Right lobe of liver (tissue), 6 donors: Measurements from ENCODE around the gene SMIM11. TPM values are rescaled to one million over a fixed set of nuclear protein-coding genes. Genes with fewer than 3 reads are reported as not detected.
"Not testable (repeated sequence)": the region's sequence is repeated elsewhere in the genome, so short reads cannot be mapped to it uniquely, and the experiment has no call there.

Experiments used
- ATAC-seq, 4 donors: fragments of 200-7000 bp; cut with Tn5 transposase; one replicate each; pipeline ENCODE4 v1.9.1; 2020; ENCODE audit warnings: mild to moderate bottlenecking in 4 of 4, moderate library complexity in 4 of 4
- DNase-seq, 3 donors: peaks; one replicate each; pipeline ENCODE4 v3.0.0-alpha.2; 2020
- H3K27ac ChIP-seq, 3 donors: fragments of 200-600 bp; one replicate each; pipeline ENCODE4 v1.8.0; 2022
- H3K27me3 ChIP-seq, 2 donors: fragments of 200-600 bp; one replicate each; pipeline ENCODE4 v1.8.0; 2022
- H3K36me3 ChIP-seq, 4 donors: fragments of 200-600 bp; sonication (generic) in 1 of 4; one replicate each; pipeline versions ENCODE4 v1.5.1 to v1.8.0; 2017 to 2022; ENCODE audit warnings: control low read depth in 1 of 4
- H3K4me1 ChIP-seq, 4 donors: fragments of 200-600 bp; sonication (generic) in 1 of 4; one replicate each; pipeline versions ENCODE4 v1.5.1 to v1.8.0; 2017 to 2022; ENCODE audit warnings: control low read depth in 1 of 4
- H3K4me3 ChIP-seq, 3 donors: fragments of 200-600 bp; one replicate each; pipeline ENCODE4 v1.8.0; 2022
- H3K9me3 ChIP-seq, 4 donors: fragments of 200-600 bp; sonication (generic) in 1 of 4; one replicate each; pipeline versions ENCODE4 v1.5.1 to v1.8.0; 2017 to 2022; ENCODE audit warnings: control low read depth in 1 of 4
- CTCF ChIP-seq, 4 donors: fragments of 200-600 bp in 3 of 4; fragments of 450-650 bp in 1 of 4; IDR thresholded peaks; one replicate each; pipeline versions ENCODE4 v1.5.1 to v1.8.0; 2016 to 2022; ENCODE audit warnings: antibody characterized with exemption in 4 of 4, mild to moderate bottlenecking in 2 of 4
- POLR2A ChIP-seq: fragments of 450-650 bp; IDR thresholded peaks from one replicate; pipeline ENCODE4 v1.6.1; 2017; ENCODE audit warnings: antibody characterized with exemption, mild to moderate bottlenecking
- WGBS: methylation state at CpG from one replicate; pipeline ENCODE4 v1.1.6; 2018; ENCODE audit warnings: low coverage, low lambda C conversion rate; ENCODE audit not compliant: insufficient coverage; ENCODE audit errors: missing lambda C conversion rate; 5-methylcytosine and 5-hydroxymethylcytosine counted together
- intact Hi-C, 2 donors: fragments of 100-400 bp; cut with DNase I; formaldehyde crosslinking; loops; one replicate each; pipeline versions ENCODE4 v1.11.2 to v1.14.1; 2022
- total RNA-seq, 6 experiments: library from RNA; depleted of rRNA in 2 of 6; stranded (reverse); fragments of >200 nt in 2 of 6; fragmentation: NEBNext Ultra II Directional in 3 of 6; extraction: Animal tissue kit (Norgen Biotek cat#: 25700) in 3 of 6; gene quantifications; one replicate each; pipeline versions ENCODE4 v1.1.0 to v1.2.4, GENCODE V29; 2016 to 2023
- donor health status: DM: no; HTN: yes; CAD: no.
- donor health status: DM: no; HTN: no; CAD: no.
- donor health status: DM: no; HTN: no; CAD: no.
- donor health status: DM: no; HTN: yes; CAD: no.
- donor health status: DM: no; HTN: yes; CAD: no.

SMIM11 gene
- total RNA-seq, 6 experiments from 2014 or later = 0.51 to 12.3 (median 4.6) TPM

GRCh38 chr21:34372321-34372720, 3.0 kb upstream of the SMIM11 start:
- 51% methylated on average over 5 of the region's 5 CpGs for WGBS
- H3K36me3 ChIP-seq = no peaks in the 10 kb centered on the region

DNA sequence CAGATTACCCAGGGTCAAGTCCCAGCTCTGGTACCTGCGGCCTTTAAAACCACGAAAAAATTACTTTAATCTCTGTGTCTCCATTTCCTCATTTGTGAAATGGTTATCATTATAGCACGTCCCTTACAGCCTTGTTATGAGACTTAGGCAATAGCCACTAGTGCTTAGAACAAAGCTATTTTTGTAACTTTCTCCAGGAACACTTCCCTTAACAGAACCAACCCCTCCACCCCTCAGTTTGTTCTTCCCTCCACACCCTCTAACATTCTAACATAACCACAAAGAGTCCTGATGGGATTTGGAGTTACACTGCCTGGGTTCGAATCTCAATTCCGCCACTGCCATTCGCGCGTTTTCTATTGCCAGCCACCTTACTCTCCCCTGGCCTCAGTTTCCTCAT, 845 bp upstream of the SMIM11 start:
- DNase-seq, H3K4me3 ChIP-seq, H3K9me3 ChIP-seq, H3K36me3 ChIP-seq, H3K27ac ChIP-seq, H3K4me1 ChIP-seq, ATAC-seq, intact Hi-C loops, H3K27me3 ChIP-seq: not testable (repeated sequence)
- no CpG with 5 or more reads among the region's 8 CpGs for WGBS

More at GRCh38 chr21:34372321-34372720, 3.0 kb upstream of the SMIM11 start:
- ATAC-seq (peak in 1 of 4 donors; percentile 9), DNase-seq (peak in 1 of 3 donors; percentile 31)
- Histone ChIP-seq H3K4me1 (no peaks in the 10 kb centered on the region), H3K4me3 (no peak overlapping the region), H3K9me3 (no peaks in the 10 kb centered on the region), H3K27ac (no peak overlapping the region), H3K27me3 (no peaks in the 10 kb centered on the region)
- TF ChIP-seq CTCF (IDR thresholded peaks at IDR 0.05) (no peak), POLR2A (no peak)
- intact Hi-C loops = no loop called here

GRCh38 chr21:34375619-34375972, 289 bp downstream of the SMIM11 start:
- H3K27me3 ChIP-seq, H3K4me3 ChIP-seq, DNase-seq, intact Hi-C loops, H3K27ac ChIP-seq, H3K4me1 ChIP-seq, H3K36me3 ChIP-seq, H3K9me3 ChIP-seq: not testable (repeated sequence)
- no CpG with 5 or more reads among the region's 33 CpGs for WGBS
- peak; percentile 59 to 66 (median 62) for ATAC-seq

DNA sequence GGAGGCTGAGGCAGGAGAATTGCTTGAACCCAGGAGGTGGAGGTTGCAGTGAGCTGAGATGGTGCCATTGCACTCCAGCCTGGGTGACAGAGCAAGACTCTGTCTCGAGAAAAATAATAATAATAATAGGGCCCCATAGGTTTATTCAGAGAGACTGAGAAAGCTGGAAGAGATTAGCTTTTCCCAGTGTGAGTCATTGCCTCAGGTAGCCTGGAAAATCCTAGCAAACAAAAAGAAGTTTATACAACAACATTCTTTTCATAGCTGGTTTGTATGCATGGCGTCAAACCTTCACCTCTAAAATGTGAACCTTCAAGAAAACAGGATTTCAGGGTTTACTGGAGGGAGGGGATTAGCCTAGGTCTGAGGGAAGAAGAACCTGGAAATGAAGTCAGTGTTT, 7.8 kb downstream of the SMIM11 start:
- H3K36me3 ChIP-seq, DNase-seq, H3K4me1 ChIP-seq, H3K4me3 ChIP-seq, H3K9me3 ChIP-seq, H3K27ac ChIP-seq, H3K27me3 ChIP-seq, intact Hi-C loops, ATAC-seq: not testable (repeated sequence)
- no CpG with 5 or more reads among the region's 2 CpGs for whole genome bisulfite sequencing

- DNase-seq, H3K4me1 ChIP-seq, H3K4me3 ChIP-seq, H3K27ac ChIP-seq, ATAC-seq, H3K9me3 ChIP-seq, intact Hi-C loops, H3K36me3 ChIP-seq, H3K27me3 ChIP-seq: not testable (repeated sequence)
- WGBS = no CpG with 5 or more reads among the region's 14 CpGs
These were observed 8.6 kb downstream of the SMIM11 start for GRCh38 chr21:34383724-34384415.

GRCh38 chr21:34400522-34400921, 25.2 kb downstream of the SMIM11 start:
- H3K27ac ChIP-seq, intact Hi-C loops, H3K9me3 ChIP-seq, H3K4me1 ChIP-seq, H3K27me3 ChIP-seq, H3K36me3 ChIP-seq, DNase-seq, ATAC-seq, H3K4me3 ChIP-seq: not testable (repeated sequence)
- no CpG with 5 or more reads among the region's 5 CpGs for WGBS

- H3K4me1 ChIP-seq, ATAC-seq, H3K4me3 ChIP-seq, H3K36me3 ChIP-seq, H3K27me3 ChIP-seq, DNase-seq, H3K27ac ChIP-seq, intact Hi-C loops, H3K9me3 ChIP-seq: not testable (repeated sequence)
- no CpG with 5 or more reads among the region's 5 CpGs for WGBS
These were observed 29.4 kb downstream of the SMIM11 start for GRCh38 chr21:34404742-34405141.

- DNase-seq, ATAC-seq, intact Hi-C loops, H3K9me3 ChIP-seq, H3K27me3 ChIP-seq, H3K36me3 ChIP-seq, H3K4me3 ChIP-seq, H3K27ac ChIP-seq, H3K4me1 ChIP-seq: not testable (repeated sequence)
- no CpG with 5 or more reads among the region's 2 CpGs for WGBS
These were observed 30.4 kb downstream of the SMIM11 start for GRCh38 chr21:34405686-34406085.

GRCh38 chr21:34406102-34406501, 30.8 kb downstream of the SMIM11 start:
- H3K27ac ChIP-seq, DNase-seq, ATAC-seq, intact Hi-C loops, H3K9me3 ChIP-seq, H3K36me3 ChIP-seq, H3K4me1 ChIP-seq, H3K4me3 ChIP-seq, H3K27me3 ChIP-seq: not testable (repeated sequence)
- WGBS = no CpG with 5 or more reads among the region's 6 CpGs

GRCh38 chr21:34406676-34407075, 31.4 kb downstream of the SMIM11 start:
- H3K27ac ChIP-seq, H3K4me3 ChIP-seq, H3K36me3 ChIP-seq, ATAC-seq, DNase-seq, H3K9me3 ChIP-seq, H3K27me3 ChIP-seq, H3K4me1 ChIP-seq, intact Hi-C loops: not testable (repeated sequence)
- no CpG with 5 or more reads among the region's 2 CpGs for WGBS

DNA sequence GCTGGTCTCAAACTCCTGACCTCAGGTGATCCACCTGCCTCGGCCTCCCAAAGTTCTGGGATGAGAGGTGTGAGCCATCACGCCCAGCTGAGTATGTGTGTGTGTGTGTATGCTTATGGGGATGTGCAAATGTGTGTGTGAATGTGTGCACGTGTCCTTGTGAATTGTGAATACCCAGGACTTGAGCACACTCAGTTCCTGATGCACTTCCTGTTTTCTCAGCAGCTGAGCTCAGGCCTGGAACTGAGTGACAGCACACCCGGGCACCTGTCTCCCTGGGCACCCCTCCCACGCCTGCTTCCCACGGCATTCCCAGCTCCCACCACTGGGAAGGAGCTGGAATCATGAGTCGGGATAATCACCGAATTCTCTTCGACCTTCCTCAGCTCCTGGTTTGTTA, 32.0 kb downstream of the SMIM11 start:
- H3K36me3 ChIP-seq, ATAC-seq, H3K4me3 ChIP-seq, H3K4me1 ChIP-seq, H3K27ac ChIP-seq, H3K9me3 ChIP-seq, intact Hi-C loops, H3K27me3 ChIP-seq, DNase-seq: not testable (repeated sequence)
- WGBS = no CpG with 5 or more reads among the region's 9 CpGs
